ENCODE results near the gene CTIF. TPM values are rescaled to one million over a fixed set of nuclear protein-coding genes. Genes with fewer than 3 reads are reported as not detected.

CTIF gene
- polyA plus RNA-seq, 1 experiment = 40.2 TPM

DNA sequence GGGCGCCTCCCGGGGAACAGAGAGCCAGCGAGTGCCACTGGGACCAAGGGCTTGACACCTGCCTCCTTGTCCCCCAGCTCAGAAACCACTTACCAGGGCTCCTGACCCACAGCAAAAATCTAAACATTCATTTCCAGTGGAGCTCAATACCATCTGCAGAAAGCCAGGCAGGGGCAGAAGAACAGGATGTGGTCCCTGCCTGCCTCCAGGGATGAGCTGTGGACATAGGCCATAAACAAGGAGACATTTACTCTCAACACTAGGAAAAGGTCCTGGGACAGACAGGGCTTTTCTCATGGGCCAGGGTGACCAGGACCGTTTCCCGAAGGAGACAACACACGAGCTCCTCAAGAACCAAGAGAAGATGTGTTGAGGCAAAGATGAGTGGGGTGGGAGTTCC is 203.0 kb downstream of the CTIF start:
- ChIA-PET CTCF (interaction anchor here (0.7 to 1.1 kb wide), 3 partner anchors 197 to 497 kb away, joined by 4 to 12 read pairs (median 4); no protein-coding TSS in a partner anchor), POLR2A (interaction anchor here (0.6 kb wide), 1 partner anchor 86 kb away, joined by 3 read pairs; no protein-coding TSS in a partner anchor)
- no peak overlapping the region for H3K4me3 ChIP-seq (ENCODE audit: low read depth, low read length)
- DNase-seq (ENCODE audit: low read depth, low spot score) = no peak
- H3K9me3 ChIP-seq (ENCODE audit: control insufficient read depth, insufficient read depth, low read length) = no peaks in the 10 kb centered on the region; the same call in 1 of the 2 replicates
- TF ChIP-seq, protein P1, sequence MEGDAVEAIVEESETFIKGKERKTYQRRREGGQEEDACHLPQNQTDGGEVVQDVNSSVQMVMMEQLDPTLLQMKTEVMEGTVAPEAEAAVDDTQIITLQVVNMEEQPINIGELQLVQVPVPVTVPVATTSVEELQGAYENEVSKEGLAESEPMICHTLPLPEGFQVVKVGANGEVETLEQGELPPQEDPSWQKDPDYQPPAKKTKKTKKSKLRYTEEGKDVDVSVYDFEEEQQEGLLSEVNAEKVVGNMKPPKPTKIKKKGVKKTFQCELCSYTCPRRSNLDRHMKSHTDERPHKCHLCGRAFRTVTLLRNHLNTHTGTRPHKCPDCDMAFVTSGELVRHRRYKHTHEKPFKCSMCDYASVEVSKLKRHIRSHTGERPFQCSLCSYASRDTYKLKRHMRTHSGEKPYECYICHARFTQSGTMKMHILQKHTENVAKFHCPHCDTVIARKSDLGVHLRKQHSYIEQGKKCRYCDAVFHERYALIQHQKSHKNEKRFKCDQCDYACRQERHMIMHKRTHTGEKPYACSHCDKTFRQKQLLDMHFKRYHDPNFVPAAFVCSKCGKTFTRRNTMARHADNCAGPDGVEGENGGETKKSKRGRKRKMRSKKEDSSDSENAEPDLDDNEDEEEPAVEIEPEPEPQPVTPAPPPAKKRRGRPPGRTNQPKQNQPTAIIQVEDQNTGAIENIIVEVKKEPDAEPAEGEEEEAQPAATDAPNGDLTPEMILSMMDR (IDR thresholded peaks at IDR 0.05; ENCODE audit: low read depth, low read length) = no peak
- no peak overlapping the region for H3K27ac ChIP-seq (ENCODE audit: low read depth, low read length)
- H3K27me3 ChIP-seq (ENCODE audit: control insufficient read depth, insufficient read depth, low read length) = no peaks in the 10 kb centered on the region

DNA sequence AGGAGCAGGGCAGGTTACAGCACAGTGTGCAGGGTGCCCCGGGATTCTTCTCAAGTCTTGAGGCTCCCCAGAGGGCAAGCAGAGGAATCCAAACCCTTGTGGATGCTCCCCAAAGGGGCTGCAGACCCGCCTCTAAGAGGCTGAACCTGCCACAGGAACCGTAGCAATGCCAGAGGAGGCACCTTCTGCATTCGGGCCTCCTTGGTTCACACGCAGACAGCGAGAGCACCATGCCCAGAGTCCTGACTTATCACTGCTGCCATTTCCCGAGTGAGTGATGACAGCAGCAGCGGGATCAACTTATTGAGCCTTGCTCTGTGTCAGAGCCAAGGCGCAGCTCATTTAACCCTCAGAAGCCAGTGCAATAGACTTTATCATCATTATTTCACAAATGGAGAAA is 203.5 kb downstream of the CTIF start:
- DNase-seq (ENCODE audit: low read depth, low spot score) = no peak
- no peak overlapping the region for H3K27ac ChIP-seq (ENCODE audit: low read depth, low read length)
- ChIA-PET CTCF (interaction anchor here (1.1 kb wide), 1 partner anchor 496 kb away, joined by 4 read pairs; no protein-coding TSS in a partner anchor), POLR2A (interaction anchor here (0.6 kb wide), 1 partner anchor 86 kb away, joined by 3 read pairs; no protein-coding TSS in a partner anchor)
- H3K4me3 ChIP-seq (ENCODE audit: low read depth, low read length) = no peak overlapping the region
- H3K27me3 ChIP-seq (ENCODE audit: control insufficient read depth, insufficient read depth, low read length) = no peaks in the 10 kb centered on the region
- TF ChIP-seq, protein P1 (IDR thresholded peaks at IDR 0.05; ENCODE audit: low read depth, low read length) = no peak
- H3K9me3 ChIP-seq (ENCODE audit: control insufficient read depth, insufficient read depth, low read length) = no peaks in the 10 kb centered on the region; the same call in 1 of the 2 replicates

DNA sequence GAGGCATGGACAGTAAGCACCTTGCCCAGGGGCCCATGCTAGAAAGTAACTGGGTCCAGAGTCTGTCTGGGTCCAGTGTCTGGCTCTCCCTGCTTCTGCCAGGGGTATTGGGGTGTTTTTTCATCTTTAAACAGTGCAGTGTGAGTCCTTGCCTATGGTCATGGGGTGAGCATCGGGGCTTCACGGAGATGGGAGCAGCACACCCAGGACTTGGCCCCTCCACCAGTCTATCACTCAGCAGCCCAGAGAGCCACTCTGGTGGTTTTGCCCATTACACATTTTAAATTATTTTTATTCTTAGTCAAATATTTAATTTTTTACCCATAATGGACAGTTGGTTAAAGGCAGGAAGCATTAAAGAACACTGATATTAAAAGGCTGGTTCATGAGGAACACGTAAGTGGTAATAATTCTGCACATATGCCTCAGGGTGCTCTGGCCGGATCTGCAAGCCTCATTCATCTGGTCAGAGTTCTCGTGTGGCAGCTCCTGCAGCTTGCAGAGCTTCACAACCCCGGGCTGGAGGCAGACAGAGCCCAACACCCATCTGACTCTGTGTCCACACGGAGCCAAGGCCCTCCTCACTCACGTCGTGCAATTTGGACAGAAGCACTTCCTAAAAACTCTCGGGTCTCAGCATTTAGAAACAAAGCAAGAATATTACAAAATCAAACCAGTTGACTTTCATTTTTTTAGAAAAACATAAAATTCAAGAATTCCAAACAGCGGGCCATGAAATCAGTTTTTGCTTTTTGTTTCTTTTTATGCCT is 204.1 kb downstream of the CTIF start:
- ChIA-PET CTCF (interaction anchor here (1.1 kb wide), 1 partner anchor 496 kb away, joined by 4 read pairs; no protein-coding TSS in a partner anchor), POLR2A (interaction anchor here (0.6 kb wide), 1 partner anchor 635 kb away, joined by 4 read pairs; no protein-coding TSS in a partner anchor)
- Histone ChIP-seq H3K9me3 (ENCODE audit: control insufficient read depth, insufficient read depth, low read length) (no peaks in the 10 kb centered on the region; the same call in 1 of the 2 replicates), H3K27ac (ENCODE audit: low read depth, low read length) (peak overlapping the region; percentile 71), H3K27me3 (ENCODE audit: control insufficient read depth, insufficient read depth, low read length) (no peaks in the 10 kb centered on the region), H3K4me3 (ENCODE audit: low read depth, low read length) (peak overlapping the region; percentile 21)
- TF ChIP-seq, protein P1 (IDR thresholded peaks at IDR 0.05; ENCODE audit: low read depth, low read length) = no peak
- DNase-seq (ENCODE audit: low read depth, low spot score) = peak; percentile 50

DNA sequence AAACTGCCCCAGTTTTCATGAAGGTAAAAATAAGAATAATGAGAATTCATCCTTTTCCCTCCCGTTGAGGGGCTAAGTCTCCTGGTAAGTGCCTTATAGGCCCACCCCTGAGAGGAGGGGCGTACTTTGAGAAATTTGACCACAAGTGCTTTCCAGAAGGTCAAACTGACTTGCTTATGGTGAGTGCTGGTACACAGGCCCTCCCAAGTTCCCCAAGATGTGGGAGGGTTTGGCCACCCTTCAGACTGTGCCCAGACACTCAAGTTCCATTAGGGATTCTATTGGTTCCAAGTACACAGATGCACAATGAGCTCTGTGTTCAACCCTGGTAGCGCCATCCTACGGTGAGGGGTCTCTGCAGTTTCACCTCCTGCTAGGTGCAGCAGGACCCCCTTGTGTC is 205.1 kb downstream of the CTIF start:
- H3K27me3 ChIP-seq (ENCODE audit: control insufficient read depth, insufficient read depth, low read length) = no peaks in the 10 kb centered on the region
- TF ChIP-seq, protein P1 (IDR thresholded peaks at IDR 0.05; ENCODE audit: low read depth, low read length) = no peak
- ChIA-PET CTCF (no interaction called here), POLR2A (interaction anchor here (1.2 kb wide), 1 partner anchor 10 kb away, joined by 3 read pairs; no protein-coding TSS in a partner anchor)
- peak overlapping the region; percentile 55 for H3K27ac ChIP-seq (ENCODE audit: low read depth, low read length)
- H3K9me3 ChIP-seq (ENCODE audit: control insufficient read depth, insufficient read depth, low read length) = no peaks in the 10 kb centered on the region; the same call in 1 of the 2 replicates
- DNase-seq (ENCODE audit: low read depth, low spot score) = no peak
- H3K4me3 ChIP-seq (ENCODE audit: low read depth, low read length) = no peak overlapping the region

DNA sequence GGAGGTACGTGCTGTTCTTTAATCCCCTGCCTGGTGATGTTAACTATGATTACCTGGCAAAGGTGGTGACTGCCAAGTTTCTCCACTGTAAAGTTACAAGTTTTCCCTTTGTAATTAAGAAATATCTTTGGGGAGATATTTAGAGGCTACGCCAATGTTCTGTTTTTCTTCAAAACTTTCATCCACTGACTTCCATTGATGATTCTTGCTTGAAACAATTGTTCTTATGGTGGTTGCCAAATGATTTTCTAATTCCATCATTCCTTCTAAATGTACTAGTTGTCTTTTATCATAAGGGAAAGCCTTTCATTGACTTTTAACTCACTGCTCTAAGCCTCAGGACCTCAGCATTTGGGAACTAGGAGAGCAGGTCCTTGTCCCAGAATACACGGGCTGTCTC is 206.5 kb downstream of the CTIF start:
- ChIA-PET CTCF (interaction anchor here (0.7 kb wide), 1 partner anchor 31 kb away, joined by 5 read pairs; no protein-coding TSS in a partner anchor), POLR2A (interaction anchor here (1.2 kb wide), 1 partner anchor 9 kb away, joined by 3 read pairs; no protein-coding TSS in a partner anchor)
- no peak overlapping the region for H3K27ac ChIP-seq (ENCODE audit: low read depth, low read length)
- H3K4me3 ChIP-seq (ENCODE audit: low read depth, low read length) = no peak overlapping the region
- no peaks in the 10 kb centered on the region for H3K27me3 ChIP-seq (ENCODE audit: control insufficient read depth, insufficient read depth, low read length)
- TF ChIP-seq, protein P1 (IDR thresholded peaks at IDR 0.05; ENCODE audit: low read depth, low read length) = no peak
- H3K9me3 ChIP-seq (ENCODE audit: control insufficient read depth, insufficient read depth, low read length) = no peaks in the 10 kb centered on the region; the same call in 1 of the 2 replicates
- no peak for DNase-seq (ENCODE audit: low read depth, low spot score)

Measured in AG04450 (cell line).